Neural crest cell (in vitro differentiated cells): ENCODE measurements around the gene TMC5. TPM values are rescaled to one million over a fixed set of nuclear protein-coding genes. Genes with fewer than 3 reads are reported as not detected.

Experiments
- DNase-seq: peaks from one replicate; pipeline ENCODE4 v3.0.0; 2021; ENCODE audit warnings: low read depth, mixed read lengths, low spot score
- H3K27ac Mint-ChIP-seq: one replicate; pipeline ENCODE4 v1.8.0; 2021; ENCODE audit warnings: mild to moderate bottlenecking, mixed read lengths; ENCODE audit not compliant: unreplicated experiment
- H3K27me3 Mint-ChIP-seq: 2 replicates; pipeline ENCODE4 v1.8.0; 2021; ENCODE audit warnings: low read depth, mild to moderate bottlenecking, mixed read lengths
- H3K36me3 Mint-ChIP-seq: 2 replicates; pipeline ENCODE4 v1.8.0; 2021; ENCODE audit warnings: low read depth, mild to moderate bottlenecking, mixed read lengths
- H3K4me1 Mint-ChIP-seq: 2 replicates; pipeline ENCODE4 v1.8.0; 2021; ENCODE audit warnings: mixed read lengths
- H3K4me3 Mint-ChIP-seq: one replicate; pipeline ENCODE4 v1.8.0; 2021; ENCODE audit warnings: mild to moderate bottlenecking, mixed read lengths
- H3K9me3 Mint-ChIP-seq: 2 replicates; pipeline ENCODE4 v1.8.0; 2021; ENCODE audit warnings: mixed read lengths
- CTCF ChIP-seq: fragments of 200-600 bp; sonication (generic); conservative IDR thresholded peaks from 2 replicates; pipeline ENCODE4 v1.5.0; 2021; ENCODE audit warnings: antibody characterized with exemption, mild to moderate bottlenecking
- total RNA-seq: library from RNA; stranded (reverse); gene quantifications from 2 replicates; pipeline ENCODE4 v1.2.1, GENCODE V29; 2021

Gene TMC5
- total RNA-seq, 1 donor from 2014 or later: not detected

- H3K4me3 Mint-ChIP-seq: no peak overlapping the region
- H3K9me3 Mint-ChIP-seq: no peaks in the 10 kb centered on the region
- no peaks in the 10 kb centered on the region for H3K36me3 Mint-ChIP-seq
- DNase-seq: no peak
- H3K27me3 Mint-ChIP-seq: no peaks in the 10 kb centered on the region
- no peak overlapping the region for H3K27ac Mint-ChIP-seq
- TF ChIP-seq CTCF: no peak
- H3K4me1 Mint-ChIP-seq: peaks cover 12% of the 10 kb centered on the region
These were observed 66.4 kb downstream of the TMC5 start for GRCh38 chr16:19484096-19484495.

GRCh38 chr16:19485611-19486010 lies 67.9 kb downstream of the TMC5 start:
- Mint-ChIP-seq H3K4me1 (peaks cover 12% of the 10 kb centered on the region), H3K4me3 (no peak overlapping the region), H3K9me3 (no peaks in the 10 kb centered on the region), H3K36me3 (no peaks in the 10 kb centered on the region), H3K27ac (no peak overlapping the region), H3K27me3 (no peaks in the 10 kb centered on the region)
- DNase-seq: no peak
- no peak for TF ChIP-seq CTCF

- Mint-ChIP-seq H3K4me3 (no peak overlapping the region), H3K27me3 (no peaks in the 10 kb centered on the region), H3K4me1 (peaks cover 12% of the 10 kb centered on the region), H3K27ac (no peak overlapping the region), H3K9me3 (no peaks in the 10 kb centered on the region), H3K36me3 (no peaks in the 10 kb centered on the region)
- TF ChIP-seq CTCF: no peak
- DNase-seq: no peak
These were observed 68.4 kb downstream of the TMC5 start for GRCh38 chr16:19486051-19486450.

GRCh38 chr16:19486750-19487325 lies 69.2 kb downstream of the TMC5 start:
- no peak for TF ChIP-seq CTCF
- DNase-seq: no peak
- Mint-ChIP-seq H3K9me3 (no peaks in the 10 kb centered on the region), H3K4me1 (peaks cover 12% of the 10 kb centered on the region), H3K27ac (no peak overlapping the region), H3K36me3 (no peaks in the 10 kb centered on the region), H3K27me3 (no peaks in the 10 kb centered on the region), H3K4me3 (no peak overlapping the region)

GRCh38 chr16:19488213-19488640 lies 70.5 kb downstream of the TMC5 start:
- TF ChIP-seq CTCF: no peak
- Mint-ChIP-seq H3K9me3 (no peaks in the 10 kb centered on the region), H3K27me3 (no peaks in the 10 kb centered on the region), H3K4me1 (peaks cover 12% of the 10 kb centered on the region), H3K27ac (no peak overlapping the region), H3K4me3 (no peak overlapping the region), H3K36me3 (no peaks in the 10 kb centered on the region)
- DNase-seq: no peak
